ENCODE data around the gene GADL1.

DNA sequence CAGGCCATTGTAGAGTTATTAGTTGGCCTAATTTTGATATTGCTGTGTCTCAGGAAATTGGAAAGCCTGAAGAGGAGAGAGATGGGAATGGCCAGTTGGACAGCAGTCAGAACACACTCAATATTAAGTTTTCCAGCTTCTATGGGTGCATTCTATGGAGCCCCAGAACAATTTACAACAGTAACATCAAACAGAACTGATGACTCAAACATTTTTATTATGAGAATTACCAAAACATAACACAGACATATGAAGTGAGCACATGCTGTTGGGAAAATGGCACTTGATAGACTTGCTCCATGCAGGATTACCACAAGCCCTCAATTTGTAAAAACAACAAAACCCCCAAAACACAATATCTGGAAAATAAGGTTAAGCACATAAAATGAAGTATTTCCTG is 104.3 kb downstream of the GADL1 start:
- TF ChIP-seq, protein P1, sequence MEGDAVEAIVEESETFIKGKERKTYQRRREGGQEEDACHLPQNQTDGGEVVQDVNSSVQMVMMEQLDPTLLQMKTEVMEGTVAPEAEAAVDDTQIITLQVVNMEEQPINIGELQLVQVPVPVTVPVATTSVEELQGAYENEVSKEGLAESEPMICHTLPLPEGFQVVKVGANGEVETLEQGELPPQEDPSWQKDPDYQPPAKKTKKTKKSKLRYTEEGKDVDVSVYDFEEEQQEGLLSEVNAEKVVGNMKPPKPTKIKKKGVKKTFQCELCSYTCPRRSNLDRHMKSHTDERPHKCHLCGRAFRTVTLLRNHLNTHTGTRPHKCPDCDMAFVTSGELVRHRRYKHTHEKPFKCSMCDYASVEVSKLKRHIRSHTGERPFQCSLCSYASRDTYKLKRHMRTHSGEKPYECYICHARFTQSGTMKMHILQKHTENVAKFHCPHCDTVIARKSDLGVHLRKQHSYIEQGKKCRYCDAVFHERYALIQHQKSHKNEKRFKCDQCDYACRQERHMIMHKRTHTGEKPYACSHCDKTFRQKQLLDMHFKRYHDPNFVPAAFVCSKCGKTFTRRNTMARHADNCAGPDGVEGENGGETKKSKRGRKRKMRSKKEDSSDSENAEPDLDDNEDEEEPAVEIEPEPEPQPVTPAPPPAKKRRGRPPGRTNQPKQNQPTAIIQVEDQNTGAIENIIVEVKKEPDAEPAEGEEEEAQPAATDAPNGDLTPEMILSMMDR (IDR thresholded peaks at IDR 0.05): no peak
- TF ChIP-seq POLR2A (IDR thresholded peaks at IDR 0.05): no peak

All from adrenal gland (tissue), 5 donors.